Measurements from ENCODE around the gene IFI16. TPM values are rescaled to one million over a fixed set of nuclear protein-coding genes. Genes with fewer than 3 reads are reported as not detected.

Gene IFI16
- polyA plus RNA-seq, 3 donors: 64.8 to 99.7 (median 80.1) TPM

Other genes with a start within 250 kb of the IFI16 start
- gene OR6N1, start 237.7 kb upstream of the IFI16 start, polyA plus RNA-seq: not detected
- not detected for gene OR6N2, start 228.7 kb upstream of the IFI16 start, polyA plus RNA-seq
- gene MNDA, start 178.6 kb upstream of the IFI16 start, polyA plus RNA-seq: 1,000 to 10,000 TPM in 2 of 3 donors, 100 to 1,000 TPM in 1; 365 to 1,917 (median 1,418) TPM
- under 1 TPM in 2 of 3 donors, not detected in 1; 0.15 to 0.44 TPM for gene PYHIN1, start 78.4 kb upstream of the IFI16 start, polyA plus RNA-seq
- 1 to 10 TPM; 6.1 to 9.8 (median 9.0) TPM for gene AIM2, start 66.9 kb downstream of the IFI16 start, polyA plus RNA-seq
- gene CADM3, start 161.7 kb downstream of the IFI16 start, polyA plus RNA-seq: not detected
- under 1 TPM in 1 of 3 donors, not detected in 2; 0.14 TPM for gene ACKR1, start 195.0 kb downstream of the IFI16 start, polyA plus RNA-seq